KMS-11 (cell line): Measurements from ENCODE around the gene CREM.
"Not testable (repeated sequence)": the region's sequence is repeated elsewhere in the genome, so short reads cannot be mapped to it uniquely, and the experiment has no call there.

ENCODE experiments used
- H2AFZ ChIP-seq: fragments of 200-600 bp; sonication (generic); 2 replicates; pipeline ENCODE4 v1.6.1; 2016; ENCODE audit warnings: antibody characterized with exemption, mixed run types, low read depth
- H3K27ac ChIP-seq: fragments of 200-600 bp; sonication (generic); 2 replicates; pipeline ENCODE4 v1.6.1; 2016; ENCODE audit warnings: mild to moderate bottlenecking, mixed run types
- H3K27me3 ChIP-seq: fragments of 200-600 bp; sonication (generic); 2 replicates; pipeline ENCODE4 v1.6.1; 2017; ENCODE audit warnings: mild to moderate bottlenecking, low read depth, mixed run types, moderate library complexity; ENCODE audit not compliant: insufficient read depth
- H3K36me3 ChIP-seq: fragments of 200-600 bp; sonication (generic); 2 replicates; pipeline ENCODE4 v1.6.1; 2017; ENCODE audit warnings: mild to moderate bottlenecking, mixed run types; ENCODE audit not compliant: insufficient read depth
- H3K4me1 ChIP-seq: fragments of 200-600 bp; sonication (generic); 2 replicates; pipeline ENCODE4 v1.6.1; 2016; ENCODE audit warnings: mild to moderate bottlenecking, low read depth, mixed run types; ENCODE audit not compliant: poor library complexity, severe bottlenecking
- H3K4me2 ChIP-seq: fragments of 200-600 bp; sonication (generic); 2 replicates; pipeline ENCODE4 v1.7.0; 2016; ENCODE audit warnings: mild to moderate bottlenecking, mixed run types
- H3K4me3 ChIP-seq: fragments of 200-600 bp; sonication (generic); IDR thresholded peaks from 2 replicates; pipeline ENCODE4 v1.6.1; 2017; ENCODE audit warnings: low read depth, low read length, mixed read lengths; ENCODE audit not compliant: insufficient read depth
- H3K79me2 ChIP-seq: fragments of 200-600 bp; sonication (generic); 2 replicates; pipeline ENCODE4 v1.6.1; 2016; ENCODE audit warnings: low read depth, mixed run types; ENCODE audit not compliant: insufficient read depth
- H3K9ac ChIP-seq: fragments of 200-600 bp; sonication (generic); 2 replicates; pipeline ENCODE4 v1.6.1; 2016; ENCODE audit warnings: mild to moderate bottlenecking, mixed run types
- H4K20me1 ChIP-seq: fragments of 200-600 bp; sonication (generic); 2 replicates; pipeline ENCODE4 v1.6.1; 2016; ENCODE audit warnings: mild to moderate bottlenecking, mixed run types; ENCODE audit not compliant: insufficient read depth
- CTCF ChIP-seq: fragments of 200-600 bp; sonication (generic); conservative IDR thresholded peaks from 2 replicates; pipeline ENCODE4 v1.6.1; 2017; ENCODE audit warnings: low read depth, mild to moderate bottlenecking, antibody characterized with exemption, low read length, moderate library complexity, mixed read lengths

Gene CREM

GRCh38 chr10:35126530-35127288 lies at the start of gene CREM:
CREM (plus strand) TSS chr10:35126846; CDS start chr10:35137836, 10,990 bp downstream.
- H3K27me3 ChIP-seq = no peaks in the 10 kb centered on the region
- H3K27ac ChIP-seq = peak within 1 kb of the TSS; percentile 98
- peak within 1 kb of the TSS; percentile 68 for H3K4me2 ChIP-seq
- TF ChIP-seq CTCF = peak; percentile 89
- no peaks in the 10 kb centered on the region for H4K20me1 ChIP-seq
- peak within 1 kb of the TSS; percentile 97 for H3K9ac ChIP-seq
- H2AFZ ChIP-seq = peak within 1 kb of the TSS; percentile 95
- H3K36me3 ChIP-seq = no peaks in the 10 kb centered on the region
- peaks cover 24% of the 10 kb centered on the region; the same call in 1 of the 2 replicates for H3K79me2 ChIP-seq
- peaks cover 18% of the 10 kb centered on the region for H3K4me1 ChIP-seq
- H3K4me3 ChIP-seq = peak within 1 kb of the TSS; percentile 64

- H3K4me1 ChIP-seq = no peaks in the 10 kb centered on the region
- peaks cover 68% of the 10 kb centered on the region for H3K79me2 ChIP-seq
- peaks cover 8% of the 10 kb centered on the region; the same call in 1 of the 2 replicates for H4K20me1 ChIP-seq
- no peaks in the 10 kb centered on the region for H3K27me3 ChIP-seq
- TF ChIP-seq CTCF = no peak
- no peaks in the 10 kb centered on the region for H3K36me3 ChIP-seq
- H3K9ac ChIP-seq = no peak overlapping the region
- no peak overlapping the region for H3K4me3 ChIP-seq
- H3K27ac ChIP-seq = no peak overlapping the region
- H2AFZ ChIP-seq = no peak overlapping the region
- no peak overlapping the region for H3K4me2 ChIP-seq
These were observed 47.4 kb upstream of the CREM start for GRCh38 chr10:35079265-35079664.

- Histone ChIP-seq H3K27me3 (no peaks in the 10 kb centered on the region), H3K79me2 (peaks cover 68% of the 10 kb centered on the region), H3K27ac (no peak overlapping the region), H3K4me1 (no peaks in the 10 kb centered on the region), H4K20me1 (peaks cover 8% of the 10 kb centered on the region; the same call in 1 of the 2 replicates), H3K4me3 (no peak overlapping the region), H3K4me2 (no peak overlapping the region), H3K36me3 (no peaks in the 10 kb centered on the region), H2AFZ (no peak overlapping the region), H3K9ac (no peak overlapping the region)
- no peak for TF ChIP-seq CTCF
These were observed 46.9 kb upstream of the CREM start for GRCh38 chr10:35079763-35080162.

- not testable (repeated sequence) for H4K20me1 ChIP-seq, H3K27ac ChIP-seq, H3K4me3 ChIP-seq, H3K27me3 ChIP-seq, H2AFZ ChIP-seq, H3K4me2 ChIP-seq, H3K36me3 ChIP-seq, H3K9ac ChIP-seq, H3K4me1 ChIP-seq
- peaks cover 68% of the 10 kb centered on the region for H3K79me2 ChIP-seq
These were observed 46.4 kb upstream of the CREM start for GRCh38 chr10:35080261-35080660.

- Histone ChIP-seq H3K27ac (no peak overlapping the region), H3K27me3 (no peaks in the 10 kb centered on the region), H4K20me1 (peaks cover 13% of the 10 kb centered on the region; the same call in 1 of the 2 replicates), H3K9ac (no peak overlapping the region), H2AFZ (no peak overlapping the region), H3K4me1 (peaks cover 17% of the 10 kb centered on the region), H3K4me2 (no peak overlapping the region), H3K36me3 (no peaks in the 10 kb centered on the region), H3K4me3 (no peak overlapping the region), H3K79me2 (peaks cover 84% of the 10 kb centered on the region)
- TF ChIP-seq CTCF = no peak
These were observed 43.4 kb upstream of the CREM start for GRCh38 chr10:35083242-35083641.
